HG03066 (cell line): Measurements from ENCODE around the gene RAB19.

Experiments used
- ATAC-seq: cut with Tn5 transposase; IDR thresholded peaks from one replicate; pipeline ENCODE4 v1.9.1; 2021; ENCODE audit warnings: low read depth; ENCODE audit not compliant: unreplicated experiment

RAB19 gene, protein sequence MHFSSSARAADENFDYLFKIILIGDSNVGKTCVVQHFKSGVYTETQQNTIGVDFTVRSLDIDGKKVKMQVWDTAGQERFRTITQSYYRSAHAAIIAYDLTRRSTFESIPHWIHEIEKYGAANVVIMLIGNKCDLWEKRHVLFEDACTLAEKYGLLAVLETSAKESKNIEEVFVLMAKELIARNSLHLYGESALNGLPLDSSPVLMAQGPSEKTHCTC

DNA sequence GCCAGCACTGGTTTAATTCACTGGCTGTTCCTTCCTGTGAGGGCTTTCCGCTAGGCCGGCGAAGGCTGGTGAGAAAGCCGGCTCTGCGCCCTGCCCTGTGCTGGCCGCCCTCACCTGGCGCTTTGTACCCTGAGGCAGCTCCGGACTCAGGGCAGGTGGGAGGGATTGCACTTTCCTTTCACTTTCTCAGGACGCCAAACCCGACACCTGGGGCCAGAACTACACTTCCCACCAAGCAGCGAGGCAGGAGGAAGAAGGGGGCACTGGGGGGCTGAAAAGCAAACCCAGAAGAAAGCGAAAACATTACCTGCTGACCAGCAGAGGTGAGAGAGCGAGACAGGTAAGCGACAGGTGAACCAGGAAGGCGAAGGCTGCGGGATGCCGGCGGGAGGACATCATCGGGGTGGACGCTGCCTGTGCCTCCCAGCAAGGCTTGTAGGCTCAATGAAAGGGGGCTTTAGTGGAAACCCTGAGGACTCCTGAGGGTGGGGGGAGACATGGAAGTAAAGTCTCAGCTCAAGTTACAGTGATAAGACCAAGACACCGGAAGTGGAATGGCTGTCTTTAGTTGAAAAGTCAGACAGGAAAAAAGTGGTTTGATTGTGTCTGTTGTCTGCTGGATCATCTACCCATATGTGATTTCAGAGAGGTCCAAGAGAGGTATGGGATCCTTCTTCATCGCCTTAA lies at the start of gene RAB19:
TSS of gene RAB19 (plus strand) at position 181 of the 687 bp plus-strand sequence. CDS start 3,589 bp downstream, outside the sequence.
- no peak for ATAC-seq

DNA sequence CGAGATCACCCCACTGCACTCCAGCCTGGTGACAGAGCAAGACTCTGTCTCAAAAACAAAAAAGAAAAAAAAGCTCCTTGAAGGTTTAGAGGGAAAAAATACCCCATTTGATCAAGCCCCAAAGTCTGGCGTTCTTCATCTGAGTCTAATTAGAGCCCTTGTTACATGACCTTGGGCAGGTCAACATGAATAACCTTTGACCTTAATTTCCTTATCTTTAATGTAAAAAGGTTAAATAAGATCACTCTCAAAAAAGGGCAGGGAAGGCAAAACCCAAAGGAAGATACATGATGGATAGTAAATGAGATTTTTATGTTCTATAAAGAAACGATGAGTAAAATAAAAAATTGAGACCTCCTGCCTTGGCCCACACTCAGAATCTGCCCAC lies 45.8 kb upstream of the RAB19 start:
- ATAC-seq, result no peak

DNA sequence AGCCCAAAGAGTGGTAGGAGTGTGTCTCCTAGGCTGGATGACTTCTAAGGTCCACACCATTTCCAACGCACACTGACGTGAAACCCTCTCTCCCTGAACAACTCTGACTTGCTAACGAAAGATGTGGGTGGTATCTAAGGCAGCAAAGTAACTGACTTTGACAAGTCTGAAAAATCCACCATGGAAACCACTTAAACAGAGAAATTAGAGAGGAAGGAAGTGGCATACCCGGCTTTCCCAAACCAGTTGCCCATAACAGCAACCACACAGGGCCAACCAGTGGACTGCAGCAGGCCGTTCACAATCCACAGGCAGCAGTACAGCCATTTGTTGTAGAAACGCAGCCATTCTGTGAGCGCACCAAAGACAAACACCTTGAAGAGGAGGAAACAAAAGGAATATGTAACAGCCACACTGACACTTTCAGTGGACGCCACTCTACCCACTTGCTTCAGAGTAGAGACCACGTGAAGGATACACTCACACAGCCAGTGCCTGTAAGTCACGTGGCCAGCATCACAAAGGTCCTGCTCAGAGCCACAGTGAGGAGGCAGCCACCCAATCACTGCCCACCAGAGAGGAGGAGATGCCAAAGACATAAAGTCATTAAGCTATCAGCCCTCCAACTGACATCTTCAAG lies 45.3 kb upstream of the RAB19 start:
- peak; percentile 23 for ATAC-seq

DNA sequence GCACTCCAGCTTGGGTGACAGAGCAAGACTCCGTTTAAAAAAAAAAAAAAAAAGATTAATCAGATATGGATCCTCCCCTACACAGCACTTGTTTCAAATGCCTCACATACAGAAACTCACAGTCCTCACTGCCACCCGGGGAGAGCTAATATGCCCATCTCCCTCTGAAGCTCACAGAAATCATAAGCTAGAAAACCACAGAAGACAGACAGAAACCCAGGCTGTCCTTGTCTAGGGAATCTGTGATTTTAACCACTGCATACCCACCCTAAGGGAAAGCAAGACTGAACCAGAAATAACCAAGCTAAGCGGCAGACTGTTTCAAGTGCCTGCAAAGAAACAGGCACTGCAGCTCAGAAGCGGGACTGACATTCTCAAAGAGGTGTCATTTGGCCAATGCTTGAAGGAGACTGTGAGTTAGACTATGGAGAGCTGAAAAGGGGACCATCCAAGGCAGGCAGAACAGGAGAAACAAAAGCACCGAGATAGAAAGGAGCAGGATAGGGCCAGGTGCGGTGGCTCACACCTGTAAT lies 43.1 kb upstream of the RAB19 start:
- ATAC-seq, result no peak

DNA sequence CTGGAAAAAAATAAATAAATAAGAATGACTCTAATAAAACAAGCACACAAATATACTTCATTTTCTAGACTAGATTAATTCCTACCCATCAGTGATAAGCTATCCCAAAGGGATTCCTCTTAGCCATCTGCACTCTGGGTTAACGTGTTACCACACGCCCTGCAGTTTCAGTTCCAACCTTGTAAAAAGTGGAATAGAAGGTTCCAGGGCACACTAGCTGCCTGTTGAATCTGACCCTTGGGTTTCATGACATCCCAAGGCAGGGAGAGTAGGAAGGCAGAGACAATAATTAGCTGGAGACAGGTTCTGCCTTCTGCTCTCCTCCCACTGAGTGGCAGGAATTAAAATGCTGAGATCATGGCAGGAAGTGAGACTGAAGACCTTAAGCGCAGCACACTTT lies 39.0 kb upstream of the RAB19 start:
- ATAC-seq, result no peak

DNA sequence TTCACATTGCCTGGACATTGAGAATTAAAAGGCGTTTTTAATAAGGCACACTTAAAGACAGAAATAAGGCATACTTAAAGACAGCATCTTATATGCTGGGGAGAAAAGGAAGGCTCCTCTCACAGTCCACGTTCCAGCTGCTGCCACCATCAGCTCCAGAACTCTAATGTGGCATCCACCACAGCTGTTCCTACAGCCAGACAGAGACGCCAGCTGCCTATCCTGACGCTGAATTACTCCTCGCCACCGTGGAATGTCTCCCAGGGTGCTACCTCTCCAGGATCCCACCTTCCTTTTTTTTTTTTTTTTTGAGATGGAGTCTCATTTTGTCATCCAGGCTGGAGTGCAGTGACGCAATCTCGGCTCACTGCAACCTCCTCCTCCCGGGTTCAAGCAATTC lies 36.3 kb upstream of the RAB19 start:
- ATAC-seq, result no peak

DNA sequence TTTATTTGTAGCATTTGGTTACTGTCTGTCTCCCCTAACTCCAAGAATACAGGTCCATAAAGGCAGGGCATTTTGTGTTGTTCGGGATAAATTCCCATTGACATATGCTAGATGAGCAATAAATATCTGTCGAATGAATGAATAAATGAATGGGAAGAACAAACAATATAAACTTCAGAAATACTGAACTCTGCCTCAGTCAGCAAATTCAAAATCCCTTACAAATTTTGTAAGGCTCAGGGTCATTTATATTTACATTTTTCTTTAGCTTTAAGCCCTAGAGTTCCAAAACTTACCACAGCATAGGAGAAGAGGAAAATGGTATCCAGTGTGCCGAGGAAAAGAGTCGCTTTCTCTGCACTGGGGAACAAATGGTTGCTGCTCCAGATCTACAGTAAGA lies 34.6 kb upstream of the RAB19 start:
- no peak for ATAC-seq

DNA sequence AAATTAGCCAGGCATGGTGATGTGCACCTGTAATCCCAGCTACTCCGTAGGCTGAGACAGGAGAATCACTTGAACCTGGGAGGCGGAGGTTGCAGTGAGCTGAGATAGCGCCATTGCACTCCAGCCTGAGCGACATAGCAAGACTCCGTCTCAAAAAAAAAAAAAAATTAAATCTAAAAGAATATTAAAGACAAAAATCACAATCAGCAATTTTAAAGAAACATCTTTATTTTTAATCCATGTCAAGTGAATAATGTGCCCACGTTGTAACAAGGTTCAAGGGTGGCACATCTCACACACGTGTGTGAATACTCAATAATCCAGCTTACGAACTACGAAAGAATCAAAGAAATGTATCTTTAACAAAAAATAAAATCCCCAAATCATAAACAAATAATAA lies 28.5 kb upstream of the RAB19 start:
- no peak for ATAC-seq

DNA sequence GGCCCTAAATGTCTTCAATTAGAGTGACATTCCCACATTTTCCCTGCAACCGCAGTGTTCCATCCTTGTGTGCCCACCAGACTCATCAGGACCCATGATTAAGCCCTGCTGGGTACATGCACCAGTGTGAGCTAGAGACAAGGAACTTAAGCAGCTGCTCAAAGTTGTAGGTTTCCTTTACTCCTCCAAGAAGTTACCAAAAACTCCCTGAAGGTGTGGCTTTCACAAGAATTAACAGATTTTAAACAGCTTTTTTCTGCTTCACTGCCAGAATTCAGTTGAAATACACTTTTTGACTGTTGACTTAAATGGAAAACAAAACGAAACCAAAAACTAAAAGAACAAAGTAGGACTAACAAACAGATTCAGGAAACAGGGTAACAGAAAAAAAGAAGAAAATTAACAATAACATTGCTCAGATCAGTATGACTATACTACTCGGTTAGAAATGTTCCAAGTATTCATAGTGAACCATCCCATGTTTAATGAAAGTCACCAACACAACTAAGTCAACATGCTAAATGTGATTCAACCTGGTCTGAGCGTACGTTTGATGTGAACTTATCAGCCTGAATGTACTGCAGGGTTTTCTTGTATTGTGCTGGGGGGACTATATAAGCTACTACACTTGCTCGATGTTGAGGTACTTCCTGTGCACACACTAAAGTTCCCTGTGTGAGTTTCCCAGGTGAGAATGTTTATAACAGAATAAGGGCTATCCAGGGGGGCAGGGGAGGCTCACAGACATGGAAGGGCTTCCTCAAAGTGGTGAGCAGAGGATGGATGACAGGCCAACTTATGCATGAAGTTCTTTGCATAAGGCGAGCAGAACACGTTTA lies 27.7 kb upstream of the RAB19 start:
- no peak for ATAC-seq

DNA sequence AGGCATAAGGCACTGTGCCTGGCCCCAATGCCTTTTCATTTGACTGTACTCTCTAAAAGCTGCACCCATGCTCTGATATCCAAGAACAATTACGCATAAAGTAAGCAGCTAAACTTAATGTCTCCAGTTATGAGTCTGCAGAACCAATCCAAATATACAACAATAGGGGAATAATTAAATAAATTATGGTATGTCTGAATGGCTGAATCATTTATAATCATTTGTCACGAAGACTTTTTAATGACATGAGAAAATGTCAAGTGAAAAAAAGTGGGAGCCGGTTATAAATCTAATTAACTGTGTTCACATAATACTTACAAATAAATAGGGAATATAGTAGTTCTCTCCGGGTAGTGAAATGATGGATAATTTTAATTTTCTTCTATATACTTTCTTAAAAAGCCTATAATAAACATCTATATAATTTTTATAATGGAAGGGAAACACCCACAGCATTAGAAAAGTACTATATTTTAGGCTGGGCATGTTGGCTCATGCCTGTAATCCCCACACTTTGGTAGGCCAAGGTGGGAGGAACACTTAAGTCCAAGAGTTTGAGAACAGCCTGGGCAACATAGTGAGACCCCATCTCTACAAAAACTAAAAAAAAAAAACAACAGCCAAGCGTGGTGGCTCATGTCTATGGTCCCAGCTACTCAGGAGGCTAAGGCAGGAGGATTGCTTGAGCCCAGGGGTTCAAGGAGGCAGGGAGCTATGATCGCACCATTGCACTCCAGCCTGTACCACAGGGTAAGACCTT lies 19.7 kb upstream of the RAB19 start:
- no peak for ATAC-seq

DNA sequence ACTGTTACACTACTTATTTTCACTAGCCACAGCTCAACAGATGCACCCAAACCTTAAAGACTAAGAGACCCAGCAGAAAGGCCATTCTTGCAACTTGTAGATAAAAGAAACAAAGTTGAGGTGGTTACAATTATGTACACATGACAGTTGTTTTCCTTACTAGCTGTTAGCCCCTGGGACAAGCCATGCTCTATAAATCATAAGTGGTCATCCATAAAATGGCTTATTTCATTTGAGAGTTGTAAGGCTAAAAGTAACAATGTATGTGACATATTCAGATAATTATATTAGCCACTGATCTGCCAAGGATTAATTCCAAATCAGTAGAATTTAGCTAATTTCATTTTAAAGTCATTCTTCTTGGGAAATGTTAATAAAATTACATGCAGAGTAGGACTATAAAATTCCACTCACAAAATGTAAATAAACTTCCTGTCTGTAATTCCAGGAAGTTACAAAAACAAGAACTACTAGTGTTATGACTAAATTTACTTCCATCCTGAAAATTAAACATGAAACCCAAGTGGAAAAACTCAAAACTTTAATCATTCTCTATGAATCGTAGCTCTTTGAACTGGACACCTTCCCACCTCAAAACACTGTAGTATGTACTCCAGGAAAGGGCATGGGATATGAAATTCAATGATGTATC lies 18.8 kb upstream of the RAB19 start:
- ATAC-seq, result no peak

DNA sequence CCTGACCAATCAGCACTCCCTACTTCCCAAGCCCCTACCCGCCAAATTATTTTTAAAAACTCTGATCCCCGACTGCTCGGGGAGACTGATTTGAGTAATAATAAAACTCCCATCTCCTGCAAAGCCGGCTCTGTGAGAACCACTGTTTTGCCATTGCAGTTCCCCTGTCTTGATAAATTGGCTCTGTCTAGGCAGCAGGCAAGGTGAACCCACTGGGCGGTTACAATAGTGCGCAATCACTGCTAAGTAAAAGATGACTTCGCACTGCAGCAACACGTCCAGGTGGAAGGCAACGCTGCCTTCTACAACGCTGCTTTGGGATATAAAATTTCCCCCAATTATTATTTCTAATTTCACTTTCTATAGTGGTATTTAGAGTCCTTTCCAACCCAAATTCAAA lies 14.4 kb upstream of the RAB19 start:
- no peak for ATAC-seq

DNA sequence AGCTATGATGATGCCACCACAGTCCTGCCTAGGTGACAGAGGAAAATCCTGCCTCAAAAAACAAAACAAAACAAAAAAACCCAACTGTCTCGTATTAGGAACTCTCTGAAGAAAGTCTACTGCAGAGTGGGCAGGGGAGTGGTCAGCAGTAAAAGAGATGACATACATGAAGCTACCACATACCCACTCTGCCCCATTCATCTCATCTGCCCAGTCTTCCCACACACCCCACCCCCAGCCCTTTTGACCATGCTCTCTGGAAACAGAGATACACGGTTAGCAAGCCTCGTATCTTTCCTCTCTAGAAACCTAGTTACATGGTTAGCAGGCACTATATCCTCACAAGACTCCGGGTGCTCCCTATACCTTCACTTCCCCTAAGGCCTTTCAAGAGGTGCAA lies 13.8 kb upstream of the RAB19 start:
- ATAC-seq, result no peak

DNA sequence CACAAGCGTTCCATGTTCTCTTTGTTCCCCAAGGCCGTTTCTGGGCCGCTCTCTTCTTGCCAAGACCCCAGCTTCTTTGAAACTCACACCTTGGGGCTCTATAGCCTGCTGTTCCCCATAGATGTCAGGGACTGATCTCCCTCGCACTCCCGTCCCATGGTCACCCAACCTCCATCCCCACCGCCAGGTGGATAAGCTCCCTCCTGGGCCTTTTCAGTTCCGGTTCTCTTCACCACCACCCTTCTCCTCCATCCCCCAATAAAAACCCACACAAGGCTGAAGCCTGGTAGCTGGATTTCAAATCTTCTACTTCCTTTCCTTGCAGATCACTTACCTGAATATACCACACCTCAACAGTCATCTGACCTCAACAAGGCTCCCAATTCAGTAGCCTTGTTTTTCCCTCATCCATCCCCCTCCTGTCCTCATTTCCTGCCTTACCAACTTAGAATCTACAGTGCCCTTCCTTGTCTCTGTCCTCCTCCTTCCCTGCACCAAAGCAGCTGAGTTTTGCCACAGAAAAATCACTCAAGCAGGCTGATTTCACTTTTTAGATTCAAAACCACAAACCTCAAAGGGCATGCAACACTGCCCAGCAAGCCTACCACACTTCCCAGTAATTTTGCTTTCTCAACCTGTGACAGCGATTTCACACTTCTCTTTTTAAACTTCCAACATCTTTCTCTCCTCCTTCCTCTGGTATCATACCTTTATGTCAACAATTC lies 13.2 kb upstream of the RAB19 start:
- peak; percentile 62 for ATAC-seq

DNA sequence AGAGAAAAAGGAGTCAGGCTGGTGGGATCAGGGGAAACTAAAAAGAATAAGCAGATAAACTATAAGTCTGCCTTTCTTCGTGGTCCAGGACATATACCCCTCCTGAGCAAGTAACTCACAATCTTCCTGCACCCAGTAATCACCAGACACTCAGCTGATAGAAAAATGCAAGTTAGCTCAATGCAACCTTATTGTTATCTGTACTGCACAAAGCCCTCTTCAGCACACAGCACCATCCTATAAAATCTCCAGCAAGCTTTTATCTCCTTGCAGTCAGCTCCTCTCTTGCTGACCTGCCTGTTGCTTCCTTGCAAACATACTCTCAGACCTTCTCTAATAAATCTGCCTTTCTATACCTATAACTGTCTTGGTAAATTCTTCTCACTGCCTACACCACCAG lies 12.2 kb upstream of the RAB19 start:
- ATAC-seq, result no peak

DNA sequence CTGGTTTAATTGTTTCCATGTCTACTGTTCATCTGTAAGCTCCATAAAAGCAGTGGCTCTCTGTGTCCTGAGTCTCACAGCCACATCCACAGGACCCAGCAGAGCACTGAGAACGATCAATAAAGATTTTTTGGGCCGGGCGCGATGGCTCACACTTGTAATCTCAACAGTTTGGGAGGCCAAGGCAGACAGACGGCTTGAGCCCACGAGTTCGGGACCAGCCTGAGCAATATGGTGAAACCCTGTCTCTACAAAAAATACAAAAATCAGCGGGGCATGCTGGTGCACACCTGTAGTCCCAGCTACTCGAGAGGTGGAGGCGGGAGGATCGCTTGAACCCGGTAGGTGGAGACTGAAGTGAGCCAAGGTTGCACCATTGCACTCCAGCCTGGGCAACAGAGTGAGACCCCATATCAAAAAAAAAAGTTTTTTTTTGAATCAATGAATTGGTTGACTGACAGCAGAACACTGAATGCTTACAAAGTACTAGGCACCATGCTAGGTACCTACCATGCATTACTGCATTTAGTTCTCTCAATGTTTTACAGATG lies 10.0 kb upstream of the RAB19 start:
- no peak for ATAC-seq

DNA sequence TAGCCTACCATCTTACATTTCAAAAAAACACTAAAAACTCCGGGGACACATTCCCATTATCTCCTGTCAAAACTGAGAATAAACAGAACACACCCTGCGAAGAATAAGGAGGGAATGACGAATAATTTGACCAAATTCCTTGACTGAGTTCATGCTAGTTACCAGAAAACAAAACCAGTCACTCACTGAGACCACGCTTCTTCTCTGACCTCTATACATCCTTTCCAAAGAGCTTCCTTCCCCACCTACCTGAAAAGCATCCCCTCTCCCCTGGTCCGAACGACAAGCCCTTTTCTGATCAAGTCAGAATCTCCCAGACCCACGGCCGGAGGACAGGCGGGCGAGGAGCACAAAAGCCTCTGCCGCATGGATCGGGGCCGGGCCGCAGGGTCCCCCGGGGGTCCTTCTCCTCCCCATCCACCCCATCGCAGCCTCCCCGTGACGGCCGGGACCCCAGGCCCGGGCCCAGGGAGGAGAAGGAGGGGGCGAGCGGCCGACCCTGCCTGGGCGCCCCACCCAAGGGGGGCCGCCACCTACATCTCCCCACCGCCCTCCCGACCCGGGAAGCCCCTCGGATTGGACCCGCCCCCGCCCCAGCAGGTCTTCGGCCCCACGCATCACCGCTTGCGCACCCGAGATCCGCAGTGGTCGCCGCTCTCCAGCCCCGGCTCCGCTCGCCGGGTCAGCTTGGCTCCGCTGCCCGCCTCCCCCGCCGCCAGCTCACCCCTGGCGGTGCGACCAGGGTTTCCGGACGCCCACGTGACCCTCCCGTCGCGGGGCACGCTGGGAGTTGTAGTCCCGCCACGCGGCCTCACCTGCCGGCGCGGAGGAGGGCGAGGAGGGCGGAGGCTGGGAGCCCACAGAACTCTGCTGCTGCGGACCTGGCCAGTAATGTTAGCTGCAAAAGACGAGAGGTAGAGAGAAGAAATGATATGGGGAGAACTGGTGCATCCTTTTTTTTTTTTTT lies 5.8 kb upstream of the RAB19 start, which contains the start of gene SLC37A3:
TSS of gene SLC37A3 (minus strand) at position 747 of the 967 bp plus-strand sequence. CDS start 16,004 bp downstream, outside the sequence.
- peak; percentile 98 for ATAC-seq
